Testis (tissue), 2 donors: ENCODE results near the gene KHDC1.

Source experiments
- POLR2A ChIP-seq: fragments of 450-650 bp; IDR thresholded peaks from one replicate; pipeline ENCODE4 v1.6.1; 2017; ENCODE audit warnings: antibody characterized with exemption, mild to moderate bottlenecking, moderate library complexity
- TF ChIP-seq, protein P1 (sequence below), 3 experiments: fragments of 450-650 bp in 2 of 3; fragments of 200-600 bp in 1 of 3; sonication (generic) in 1 of 3; IDR thresholded peaks; one replicate each; pipeline ENCODE4 v1.5.1; 2016 to 2019; ENCODE audit warnings: antibody characterized with exemption in 3 of 3, mild to moderate bottlenecking in 2 of 3, moderate library complexity in 1 of 3

- no peak for TF ChIP-seq POLR2A
- TF ChIP-seq, protein P1, sequence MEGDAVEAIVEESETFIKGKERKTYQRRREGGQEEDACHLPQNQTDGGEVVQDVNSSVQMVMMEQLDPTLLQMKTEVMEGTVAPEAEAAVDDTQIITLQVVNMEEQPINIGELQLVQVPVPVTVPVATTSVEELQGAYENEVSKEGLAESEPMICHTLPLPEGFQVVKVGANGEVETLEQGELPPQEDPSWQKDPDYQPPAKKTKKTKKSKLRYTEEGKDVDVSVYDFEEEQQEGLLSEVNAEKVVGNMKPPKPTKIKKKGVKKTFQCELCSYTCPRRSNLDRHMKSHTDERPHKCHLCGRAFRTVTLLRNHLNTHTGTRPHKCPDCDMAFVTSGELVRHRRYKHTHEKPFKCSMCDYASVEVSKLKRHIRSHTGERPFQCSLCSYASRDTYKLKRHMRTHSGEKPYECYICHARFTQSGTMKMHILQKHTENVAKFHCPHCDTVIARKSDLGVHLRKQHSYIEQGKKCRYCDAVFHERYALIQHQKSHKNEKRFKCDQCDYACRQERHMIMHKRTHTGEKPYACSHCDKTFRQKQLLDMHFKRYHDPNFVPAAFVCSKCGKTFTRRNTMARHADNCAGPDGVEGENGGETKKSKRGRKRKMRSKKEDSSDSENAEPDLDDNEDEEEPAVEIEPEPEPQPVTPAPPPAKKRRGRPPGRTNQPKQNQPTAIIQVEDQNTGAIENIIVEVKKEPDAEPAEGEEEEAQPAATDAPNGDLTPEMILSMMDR (IDR thresholded peaks at IDR 0.05): no peak
Measured at GRCh38 chr6:73282871-73283270, 19.9 kb upstream of the KHDC1 start.
